H1 (cell line): ENCODE data around the gene SLTM. TPM values are rescaled to one million over a fixed set of nuclear protein-coding genes. Genes with fewer than 3 reads are reported as not detected.
A peak's percentile ranks its signal among the peaks of the same experiment; 100 is the strongest.

ENCODE experiments used
- CTCF ChIA-PET: fragments of 300-600 bp; sonication (Branson Sonifier 250); formaldehyde crosslinking; loops from one replicate; lab custom pipeline; 2021; ENCODE audit not compliant: partially characterized antibody; lab: Charles Lee
- POLR2A ChIA-PET: fragments of 300-600 bp; sonication (Branson Sonifier 250); formaldehyde crosslinking; loops from one replicate; lab custom pipeline; 2021; ENCODE audit warnings: inconsistent platforms; ENCODE audit not compliant: partially characterized antibody; lab: Charles Lee
- DNase-seq, 2 experiments: peaks; one replicate each; pipeline versions ENCODE4 v3.0.0 to v3.0.0-alpha.2; 2010 to 2022; ENCODE audit warnings: low spot score in 2 of 2, low read depth in 1 of 2, mixed read lengths in 1 of 2
- FAIRE-seq: peaks from 2 replicates; lab custom pipeline; 2011; peaks lifted over from hg19 to GRCh38; lab: Jason Lieb, UNC
- H2AFZ ChIP-seq: 2 replicates; pipeline ENCODE4 v1.8.1; 2012; ENCODE audit warnings: low read length, inconsistent platforms
- H2AK5ac ChIP-seq: 2 replicates; pipeline ENCODE4 v1.6.1; 2013; ENCODE audit warnings: low read depth, low read length
- H2BK120ac ChIP-seq: replicated peaks from 2 replicates; pipeline ENCODE3; 2013; ENCODE audit warnings: low read depth, low read length, inconsistent platforms
- H2BK12ac ChIP-seq: 2 replicates; pipeline ENCODE4 v1.6.1; 2013; ENCODE audit warnings: low read depth, low read length
- H2BK15ac ChIP-seq: 2 replicates; pipeline ENCODE4 v1.6.1; 2013; ENCODE audit warnings: low read length
- H2BK20ac ChIP-seq: 2 replicates; pipeline ENCODE4 v1.6.1; 2013; ENCODE audit warnings: low read length
- H2BK5ac ChIP-seq: 2 replicates; pipeline ENCODE4 v1.6.1; 2013; ENCODE audit warnings: low read depth, low read length
- H3K14ac ChIP-seq: 2 replicates; pipeline ENCODE4 v1.6.1; 2013; ENCODE audit warnings: inconsistent platforms; ENCODE audit not compliant: insufficient read length
- H3K18ac ChIP-seq: 2 replicates; pipeline ENCODE4 v1.6.1; 2013; ENCODE audit warnings: low read length; ENCODE audit errors: extremely low read depth
- H3K23ac ChIP-seq: 2 replicates; pipeline ENCODE4 v1.6.1; 2013; ENCODE audit warnings: inconsistent platforms; ENCODE audit not compliant: insufficient read length
- H3K23me2 ChIP-seq: 2 replicates; pipeline ENCODE4 v1.6.1; 2013; ENCODE audit warnings: low read depth, low read length
- H3K27ac ChIP-seq: 2 replicates; pipeline ENCODE4 v1.6.1; 2011; ENCODE audit warnings: low read depth, low read length, inconsistent platforms
- H3K27me3 ChIP-seq, 4 experiments: replicated peaks in 1 of 4; 1 replicate in 1 of 4; 2 replicates in 3 of 4; pipeline versions ENCODE4 v1.6.1 to v1.8.1; 2011 to 2013; ENCODE audit warnings: low read length in 3 of 4, mild to moderate bottlenecking in 3 of 4, inconsistent platforms in 2 of 4, mixed read lengths in 2 of 4, moderate library complexity in 1 of 4; ENCODE audit not compliant: control insufficient read depth in 3 of 4, insufficient read depth in 3 of 4; ENCODE audit errors: extremely low read depth in 1 of 4
- H3K36me3 ChIP-seq, 4 experiments: 2 replicates each; pipeline versions ENCODE4 v1.6.1 to v1.8.1; 2011 to 2013; ENCODE audit warnings: mild to moderate bottlenecking in 4 of 4, low read length in 3 of 4, moderate library complexity in 2 of 4, control low read depth in 1 of 4, inconsistent platforms in 1 of 4; ENCODE audit not compliant: insufficient read depth in 4 of 4, control insufficient read depth in 2 of 4
- H3K4ac ChIP-seq: replicated peaks from 2 replicates; pipeline ENCODE3; 2013; ENCODE audit warnings: low read length, low read depth, mixed read lengths, inconsistent platforms; ENCODE audit not compliant: insufficient read length
- H3K4me1 ChIP-seq, 4 experiments: replicated peaks in 1 of 4; 1 replicate in 1 of 4; 2 replicates in 3 of 4; pipeline versions ENCODE4 v1.6.1 to v1.8.1; 2011 to 2013; ENCODE audit warnings: low read length in 3 of 4, inconsistent platforms in 2 of 4, mixed read lengths in 1 of 4; ENCODE audit not compliant: insufficient read depth in 4 of 4, control insufficient read depth in 3 of 4
- H3K4me2 ChIP-seq, 2 experiments: 2 replicates each; pipeline versions ENCODE4 v1.6.1 to v1.8.1; 2011 to 2013; ENCODE audit warnings: low read depth in 2 of 2, low read length in 2 of 2, control low read depth in 1 of 2, inconsistent platforms in 1 of 2, mild to moderate bottlenecking in 1 of 2; ENCODE audit not compliant: insufficient read depth in 1 of 2
- H3K4me3 ChIP-seq, 4 experiments: fragments of 200-600, 300-600 bp in 1 of 4; sonication (generic), shearing (Covaris generic), sonication (Bioruptor Twin) in 1 of 4; 2 replicates each; pipeline versions ENCODE4 v1.5.1 to v1.8.1; 2011 to 2016; ENCODE audit warnings: low read length in 4 of 4, low read depth in 3 of 4, control low read depth in 2 of 4, inconsistent platforms in 2 of 4, mild to moderate bottlenecking in 2 of 4, mixed read lengths in 1 of 4, moderate library complexity in 1 of 4; ENCODE audit not compliant: insufficient read depth in 2 of 4; ENCODE audit errors: extremely low read depth in 1 of 4
- H3K56ac ChIP-seq: replicated peaks from 2 replicates; pipeline ENCODE3; 2013; ENCODE audit warnings: low read depth, mild to moderate bottlenecking, mixed read lengths, low read length, inconsistent platforms; ENCODE audit not compliant: insufficient read length
- H3K79me1 ChIP-seq: 2 replicates; pipeline ENCODE4 v1.6.1; 2013; ENCODE audit warnings: low read depth, low read length, control low read depth
- H3K79me2 ChIP-seq, 2 experiments: 2 replicates each; pipeline versions ENCODE4 v1.6.1 to v1.8.1; 2012 to 2013; ENCODE audit warnings: low read length in 2 of 2, mild to moderate bottlenecking in 2 of 2, inconsistent platforms in 1 of 2; ENCODE audit not compliant: insufficient read depth in 2 of 2, control insufficient read depth in 1 of 2
- H3K9ac ChIP-seq, 4 experiments: replicated peaks in 1 of 4; 1 replicate in 1 of 4; 2 replicates in 3 of 4; pipeline versions ENCODE4 v1.6.1 to v1.8.1; 2011 to 2013; ENCODE audit warnings: low read depth in 3 of 4, low read length in 3 of 4, control low read depth in 2 of 4, mild to moderate bottlenecking in 2 of 4, moderate library complexity in 2 of 4, inconsistent platforms in 1 of 4; ENCODE audit errors: extremely low read depth in 1 of 4
- H3K9me3 ChIP-seq, 2 experiments: 2 replicates each; pipeline versions ENCODE4 v1.6.1 to v1.8.1; 2012 to 2013; ENCODE audit warnings: mild to moderate bottlenecking in 2 of 2, moderate library complexity in 2 of 2, control low read depth in 1 of 2, inconsistent platforms in 1 of 2, low read depth in 1 of 2, low read length in 1 of 2, mixed read lengths in 1 of 2; ENCODE audit not compliant: insufficient read depth in 2 of 2
- H4K20me1 ChIP-seq, 2 experiments: replicated peaks in 1 of 2; 2 replicates each; pipeline versions ENCODE3 to v1.8.1; 2011 to 2013; ENCODE audit warnings: inconsistent platforms in 2 of 2, low read length in 2 of 2, mild to moderate bottlenecking in 1 of 2; ENCODE audit not compliant: insufficient read depth in 2 of 2, control insufficient read depth in 1 of 2
- H4K5ac ChIP-seq: 2 replicates; pipeline ENCODE4 v1.6.1; 2013; ENCODE audit warnings: low read length, low read depth, mixed read lengths, inconsistent platforms; ENCODE audit not compliant: insufficient read length
- H4K8ac ChIP-seq: 2 replicates; pipeline ENCODE4 v1.8.0; 2013; ENCODE audit warnings: mild to moderate bottlenecking, moderate library complexity, low read length, inconsistent platforms; ENCODE audit not compliant: insufficient read depth; ENCODE audit errors: extremely low read depth
- H4K91ac ChIP-seq: replicated peaks from 2 replicates; pipeline ENCODE3; 2013; ENCODE audit warnings: low read length, mixed read lengths, inconsistent platforms; ENCODE audit not compliant: insufficient read length
- HDAC2 ChIP-seq, 2 experiments: fragments of 300-600 bp in 1 of 2; sonication (generic) in 1 of 2; IDR thresholded peaks; 2 replicates each; pipeline ENCODE4 v1.6.1; 2011 to 2012; ENCODE audit warnings: low read depth in 2 of 2, low read length in 2 of 2, mild to moderate bottlenecking in 2 of 2, moderate library complexity in 2 of 2, borderline replicate concordance in 1 of 2, inconsistent platforms in 1 of 2
- NANOG ChIP-seq: IDR thresholded peaks from 2 replicates; pipeline ENCODE4 v1.6.1; 2011; ENCODE audit warnings: low read length, low read depth, mild to moderate bottlenecking, inconsistent platforms; ENCODE audit not compliant: insufficient read depth, poor library complexity, severe bottlenecking
- TAF1 ChIP-seq: IDR thresholded peaks from 2 replicates; pipeline ENCODE4 v1.6.1; 2011; ENCODE audit warnings: mild to moderate bottlenecking, low read depth, low read length
- WGBS, 2 experiments: shearing (Covaris generic) in 1 of 2; methylation state at CpG; one replicate each; pipeline versions ENCODE4 v1.1.6 to v1.1.7; 2013 to 2015; ENCODE audit warnings: low lambda C conversion rate in 2 of 2, mixed read lengths in 2 of 2, inconsistent platforms in 1 of 2, low coverage in 1 of 2, missing lambda C conversion rate in 1 of 2; ENCODE audit not compliant: insufficient replicate concordance in 2 of 2, insufficient coverage in 1 of 2, insufficient read length in 1 of 2; ENCODE audit errors: extremely low coverage in 1 of 2, missing lambda C conversion rate in 1 of 2; 5-methylcytosine and 5-hydroxymethylcytosine counted together
- polyA plus RNA-seq, 7 experiments: library from polyadenylated mRNA; depleted of rRNA in 3 of 7; stranded (reverse) in 5 of 7; unstranded in 2 of 7; fragments of >200 nt in 5 of 7; fragments of 200-250 nt in 2 of 7; gene quantifications; 1 replicate in 5 of 7; 2 replicates in 1 of 7; 4 replicates in 1 of 7; pipeline versions ENCODE4 v1.2.1 to v1.2.3, GENCODE V29; 2011 to 2013; ENCODE audit warnings: missing spikeins in 2 of 7, mixed read lengths in 2 of 7
- total RNA-seq: library from RNA; stranded (reverse); fragmentation: NEBNext Ultra II Directional; extraction: Animal tissue kit (Norgen Biotek cat#: 25700); gene quantifications from 2 replicates; pipeline ENCODE4 v1.2.1, GENCODE V29; 2021

SLTM gene
- total and polyA plus RNA-seq, 2 of the 8 experiments (the other 6 are each of a cell fraction or from before 2014, with no cell fraction given) = 30.8 to 149 TPM

- H3K79me1 ChIP-seq = no peaks in the 10 kb centered on the region
- H3K4me2 ChIP-seq = peak overlapping the region; percentile 67 to 74
- no peak overlapping the region for H4K5ac ChIP-seq
- no peaks in the 10 kb centered on the region for H4K20me1 ChIP-seq
- no peaks in the 10 kb centered on the region; a peak in 1 of 4 replicates for H3K9me3 ChIP-seq
- H3K79me2 ChIP-seq = no peaks in the 10 kb centered on the region
- peaks cover 0 to 5% (median 0%) of the 10 kb centered on the region in 4 experiments; a peak in 2 of 7 replicates for H3K27me3 ChIP-seq
- H3K4me1 ChIP-seq = peaks cover 0 to 11% (median 5%) of the 10 kb centered on the region in 4 experiments; a peak in 3 of 7 replicates
- no peak overlapping the region for H3K27ac ChIP-seq
- no peak overlapping the region for H4K91ac ChIP-seq
- no peak overlapping the region for H3K56ac ChIP-seq
- peak overlapping the region; percentile 79; the same call in 1 of the 2 replicates for H2BK12ac ChIP-seq
- no peaks in the 10 kb centered on the region for H3K36me3 ChIP-seq
- TF ChIP-seq NANOG (no peak), TAF1 (0 out of 2 replicates have a peak, but pooled peaks have one; percentile 8), HDAC2 (IDR thresholded peaks at IDR 0.05; ENCODE audit: borderline replicate concordance in 1 of 2, low read depth in 2 of 2, low read length in 2 of 2) (no peak)
- peak overlapping the region; percentile 97 for H4K8ac ChIP-seq
- H3K18ac ChIP-seq = no peak overlapping the region; the same call in 1 of the 2 replicates
- CTCF ChIA-PET = interaction anchor here (0.9 to 3.4 kb wide), 16 partner anchors 9 to 638 kb away, joined by 3 to 18 read pairs (median 4); no protein-coding TSS in a partner anchor
- peak overlapping the region; percentile 97 for H2AFZ ChIP-seq
- 79% methylated on average over 13 of the region's 15 CpGs; no CpG with 5 or more reads in 1 of the 2 experiments for WGBS, 2 experiments
- H3K23me2 ChIP-seq = peaks cover 4% of the 10 kb centered on the region; the same call in 1 of the 2 replicates
- FAIRE-seq (no peak), DNase-seq (peak in 1 of 2 experiments; percentile 13)
- no peak overlapping the region; the same call in 1 of the 2 replicates for H2BK5ac ChIP-seq
- peak overlapping the region; percentile 51 for H3K14ac ChIP-seq
- POLR2A ChIA-PET = interaction anchor here (1.2 to 2.9 kb wide), 4 partner anchors 10 to 116 kb away, joined by 3 to 46 read pairs (median 5); partner anchors contain the start of genes ADAM10 and MINDY2
- H3K4ac ChIP-seq = no peak overlapping the region
- H2BK120ac ChIP-seq = no peak overlapping the region
- no peak overlapping the region for H2AK5ac ChIP-seq
- peak overlapping the region in 2 of 4 experiments; percentile 16 to 45; a peak in 2 of 7 replicates for H3K9ac ChIP-seq
- peak overlapping the region; percentile 82; the same call in 1 of the 2 replicates for H2BK20ac ChIP-seq
- H3K4me3 ChIP-seq = peak overlapping the region in 2 of 4 experiments; percentile 4 to 51; a peak in 4 of 8 replicates
- no peak overlapping the region for H3K23ac ChIP-seq
- H2BK15ac ChIP-seq = no peak overlapping the region; the same call in 1 of the 2 replicates
Measured at GRCh38 chr15:58865425-58865880, 68.0 kb downstream of the SLTM start.
